ENCODE results near the gene EIPR1. TPM values are rescaled to one million over a fixed set of nuclear protein-coding genes. Genes with fewer than 3 reads are reported as not detected.

Gene EIPR1
- total RNA-seq, 1 experiment from 2014 or later, result 22.8 TPM

DNA sequence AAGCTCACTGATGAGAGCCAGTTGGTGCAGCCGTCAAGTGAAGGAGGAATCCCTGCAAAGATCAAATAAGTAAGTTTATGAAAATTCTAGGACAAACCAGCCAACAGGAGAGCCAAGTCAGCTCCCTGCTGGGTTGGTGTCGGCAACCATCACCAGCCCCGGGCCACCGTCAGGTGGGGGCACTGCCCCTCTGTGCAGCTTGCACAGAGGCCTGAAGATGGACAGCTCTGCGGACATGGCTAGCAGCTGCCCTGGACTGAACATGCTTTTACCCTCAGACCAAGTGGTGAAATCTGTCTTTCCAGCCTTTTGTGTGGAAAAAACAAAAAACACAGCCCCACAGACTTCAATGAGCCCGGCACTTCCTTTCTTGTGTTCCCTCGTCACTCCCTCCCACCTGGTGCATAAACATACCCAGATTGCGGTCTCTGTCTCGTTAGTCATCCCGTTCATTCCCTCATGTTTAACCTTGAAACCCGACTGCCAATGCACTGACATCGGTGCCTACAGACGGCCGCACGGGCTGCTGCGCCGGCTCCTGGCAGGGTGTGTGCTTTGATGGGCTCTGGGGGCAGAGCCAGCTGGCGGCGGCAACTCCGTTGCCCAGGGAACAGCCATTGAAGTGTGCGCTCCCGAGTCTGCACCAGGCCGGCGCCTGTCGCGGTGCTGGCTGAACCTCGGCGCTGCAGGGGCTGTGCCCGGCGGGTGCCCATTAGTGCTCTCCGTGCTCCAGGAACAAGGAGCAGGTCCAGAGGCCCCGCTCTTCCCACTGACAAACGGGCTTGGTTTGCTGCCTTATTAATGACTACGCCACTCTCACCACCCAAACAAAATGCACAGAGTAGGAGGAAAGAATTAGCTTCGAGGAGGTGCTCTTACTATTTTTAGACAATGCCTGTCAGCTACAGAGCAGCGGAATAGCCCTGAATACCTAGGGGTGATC, 95.3 kb downstream of the EIPR1 start:
- no peak overlapping the region for H3K4me3 Mint-ChIP-seq
- ChIA-PET CTCF (no interaction called here), POLR2A (no interaction called here)
- peaks cover 7% of the 10 kb centered on the region; the same call in 1 of the 2 replicates for H3K36me3 Mint-ChIP-seq
- H3K9me3 Mint-ChIP-seq, result peaks cover 4% of the 10 kb centered on the region
- DNase-seq (ENCODE audit: low spot score) (no peak), ATAC-seq (no peak)
- no peak overlapping the region for H3K27ac Mint-ChIP-seq
- H3K27me3 Mint-ChIP-seq (ENCODE audit: low read depth), result no peaks in the 10 kb centered on the region
- no peak for TF ChIP-seq MXD4 (CRISPR knock-in tag; IDR thresholded peaks at IDR 0.05; ENCODE audit: borderline replicate concordance)
- TF ChIP-seq, protein P1, sequence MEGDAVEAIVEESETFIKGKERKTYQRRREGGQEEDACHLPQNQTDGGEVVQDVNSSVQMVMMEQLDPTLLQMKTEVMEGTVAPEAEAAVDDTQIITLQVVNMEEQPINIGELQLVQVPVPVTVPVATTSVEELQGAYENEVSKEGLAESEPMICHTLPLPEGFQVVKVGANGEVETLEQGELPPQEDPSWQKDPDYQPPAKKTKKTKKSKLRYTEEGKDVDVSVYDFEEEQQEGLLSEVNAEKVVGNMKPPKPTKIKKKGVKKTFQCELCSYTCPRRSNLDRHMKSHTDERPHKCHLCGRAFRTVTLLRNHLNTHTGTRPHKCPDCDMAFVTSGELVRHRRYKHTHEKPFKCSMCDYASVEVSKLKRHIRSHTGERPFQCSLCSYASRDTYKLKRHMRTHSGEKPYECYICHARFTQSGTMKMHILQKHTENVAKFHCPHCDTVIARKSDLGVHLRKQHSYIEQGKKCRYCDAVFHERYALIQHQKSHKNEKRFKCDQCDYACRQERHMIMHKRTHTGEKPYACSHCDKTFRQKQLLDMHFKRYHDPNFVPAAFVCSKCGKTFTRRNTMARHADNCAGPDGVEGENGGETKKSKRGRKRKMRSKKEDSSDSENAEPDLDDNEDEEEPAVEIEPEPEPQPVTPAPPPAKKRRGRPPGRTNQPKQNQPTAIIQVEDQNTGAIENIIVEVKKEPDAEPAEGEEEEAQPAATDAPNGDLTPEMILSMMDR (IDR thresholded peaks at IDR 0.05), result no peak
- TF ChIP-seq PRRX2 (CRISPR knock-in tag; IDR thresholded peaks at IDR 0.05), result no peak
- TF ChIP-seq, protein P2, sequence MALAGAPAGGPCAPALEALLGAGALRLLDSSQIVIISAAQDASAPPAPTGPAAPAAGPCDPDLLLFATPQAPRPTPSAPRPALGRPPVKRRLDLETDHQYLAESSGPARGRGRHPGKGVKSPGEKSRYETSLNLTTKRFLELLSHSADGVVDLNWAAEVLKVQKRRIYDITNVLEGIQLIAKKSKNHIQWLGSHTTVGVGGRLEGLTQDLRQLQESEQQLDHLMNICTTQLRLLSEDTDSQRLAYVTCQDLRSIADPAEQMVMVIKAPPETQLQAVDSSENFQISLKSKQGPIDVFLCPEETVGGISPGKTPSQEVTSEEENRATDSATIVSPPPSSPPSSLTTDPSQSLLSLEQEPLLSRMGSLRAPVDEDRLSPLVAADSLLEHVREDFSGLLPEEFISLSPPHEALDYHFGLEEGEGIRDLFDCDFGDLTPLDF (CRISPR knock-in tag; IDR thresholded peaks at IDR 0.05), result no peak
- TF ChIP-seq ESRRA (CRISPR knock-in tag; IDR thresholded peaks at IDR 0.05; ENCODE audit: borderline replicate concordance), result no peak
- TF ChIP-seq ZNF396 (CRISPR knock-in tag; IDR thresholded peaks at IDR 0.05; ENCODE audit: borderline replicate concordance), result no peak
- no peak for TF ChIP-seq NR1H2 (CRISPR knock-in tag; IDR thresholded peaks at IDR 0.05)
- TF ChIP-seq, protein P3, sequence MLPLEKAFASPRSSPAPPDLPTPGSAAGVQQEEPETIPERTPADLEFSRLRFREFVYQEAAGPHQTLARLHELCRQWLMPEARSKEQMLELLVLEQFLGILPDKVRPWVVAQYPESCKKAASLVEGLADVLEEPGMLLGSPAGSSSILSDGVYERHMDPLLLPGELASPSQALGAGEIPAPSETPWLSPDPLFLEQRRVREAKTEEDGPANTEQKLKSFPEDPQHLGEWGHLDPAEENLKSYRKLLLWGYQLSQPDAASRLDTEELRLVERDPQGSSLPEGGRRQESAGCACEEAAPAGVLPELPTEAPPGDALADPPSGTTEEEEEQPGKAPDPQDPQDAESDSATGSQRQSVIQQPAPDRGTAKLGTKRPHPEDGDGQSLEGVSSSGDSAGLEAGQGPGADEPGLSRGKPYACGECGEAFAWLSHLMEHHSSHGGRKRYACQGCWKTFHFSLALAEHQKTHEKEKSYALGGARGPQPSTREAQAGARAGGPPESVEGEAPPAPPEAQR (CRISPR knock-in tag; IDR thresholded peaks at IDR 0.05), result no peak
- peaks cover 7% of the 10 kb centered on the region for H3K4me1 Mint-ChIP-seq

DNA sequence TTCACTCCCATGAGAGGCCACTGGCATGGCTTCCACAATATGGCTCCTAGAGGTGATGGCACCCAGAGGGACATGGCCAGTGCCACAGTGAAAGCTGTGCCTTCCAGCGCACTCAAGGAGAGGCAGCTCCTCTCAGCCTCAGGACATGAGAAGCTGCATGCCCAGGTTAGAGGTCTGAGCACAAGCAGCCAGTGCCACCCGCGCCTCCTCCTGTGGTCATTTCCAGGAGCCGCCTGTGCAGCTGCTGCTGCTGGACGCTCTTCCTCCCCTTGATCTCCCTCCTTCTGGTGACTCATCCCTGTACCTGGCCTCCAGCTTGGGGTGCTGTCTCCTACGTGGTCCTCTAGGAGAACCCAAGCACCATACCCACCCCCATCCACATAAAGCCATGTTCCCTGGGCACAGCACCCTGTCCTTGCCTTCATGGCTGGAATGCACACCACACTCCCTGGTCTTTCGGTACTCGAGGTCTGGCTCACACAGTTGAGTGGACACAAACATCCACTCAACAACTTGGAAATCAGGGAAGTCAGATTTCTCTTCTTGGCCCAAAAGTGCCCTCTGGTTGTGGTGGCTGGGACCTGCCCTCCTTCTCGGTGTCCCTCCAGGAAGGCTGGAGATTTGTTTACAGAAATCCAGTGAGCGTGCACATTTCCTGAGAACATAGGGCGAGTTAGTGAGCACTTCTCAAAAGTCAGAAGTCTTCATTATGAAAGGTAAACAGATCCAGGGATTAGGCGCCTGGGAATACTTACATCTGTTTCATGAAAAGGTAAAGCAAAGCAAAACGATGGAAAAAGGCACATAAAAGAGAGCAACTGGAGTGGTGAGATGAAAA, 96.7 kb downstream of the EIPR1 start:
- ATAC-seq (no peak), DNase-seq (ENCODE audit: low spot score) (no peak)
- ChIA-PET CTCF (no interaction called here), POLR2A (no interaction called here)
- Mint-ChIP-seq H3K4me1 (peaks cover 10% of the 10 kb centered on the region), H3K9me3 (peaks cover 5% of the 10 kb centered on the region), H3K36me3 (0 out of 2 replicates have a peak, but pooled peaks cover 6% of the 10 kb centered on the region), H3K27ac (no peak overlapping the region), H3K27me3 (ENCODE audit: low read depth) (no peaks in the 10 kb centered on the region), H3K4me3 (no peak overlapping the region)
- no peak for TF ChIP-seq ZNF423 (CRISPR knock-in tag; IDR thresholded peaks at IDR 0.05)
- no peak for TF ChIP-seq TP53 (CRISPR knock-in tag; IDR thresholded peaks at IDR 0.05)
- TF ChIP-seq, protein P4, sequence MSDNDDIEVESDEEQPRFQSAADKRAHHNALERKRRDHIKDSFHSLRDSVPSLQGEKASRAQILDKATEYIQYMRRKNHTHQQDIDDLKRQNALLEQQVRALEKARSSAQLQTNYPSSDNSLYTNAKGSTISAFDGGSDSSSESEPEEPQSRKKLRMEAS (CRISPR knock-in tag; IDR thresholded peaks at IDR 0.05), result no peak
- no peak for TF ChIP-seq KAT7 (CRISPR knock-in tag; IDR thresholded peaks at IDR 0.05; ENCODE audit: borderline replicate concordance)
- no peak for TF ChIP-seq ZNF317 (CRISPR knock-in tag; IDR thresholded peaks at IDR 0.05; ENCODE audit: borderline replicate concordance, low read depth)
- TF ChIP-seq NFYB (CRISPR knock-in tag; conservative IDR thresholded peaks at IDR 0.05; ENCODE audit: low read depth), result no peak
- TF ChIP-seq, protein P5, sequence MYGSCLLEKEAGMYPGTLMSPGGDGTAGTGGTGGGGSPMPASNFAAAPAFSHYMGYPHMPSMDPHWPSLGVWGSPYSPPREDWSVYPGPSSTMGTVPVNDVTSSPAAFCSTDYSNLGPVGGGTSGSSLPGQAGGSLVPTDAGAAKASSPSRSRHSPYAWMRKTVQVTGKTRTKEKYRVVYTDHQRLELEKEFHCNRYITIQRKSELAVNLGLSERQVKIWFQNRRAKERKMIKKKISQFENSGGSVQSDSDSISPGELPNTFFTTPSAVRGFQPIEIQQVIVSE (CRISPR knock-in tag; IDR thresholded peaks at IDR 0.05; ENCODE audit: borderline replicate concordance), result no peak
- no peak for TF ChIP-seq RORB (CRISPR knock-in tag; IDR thresholded peaks at IDR 0.05)
- TF ChIP-seq, protein P6, sequence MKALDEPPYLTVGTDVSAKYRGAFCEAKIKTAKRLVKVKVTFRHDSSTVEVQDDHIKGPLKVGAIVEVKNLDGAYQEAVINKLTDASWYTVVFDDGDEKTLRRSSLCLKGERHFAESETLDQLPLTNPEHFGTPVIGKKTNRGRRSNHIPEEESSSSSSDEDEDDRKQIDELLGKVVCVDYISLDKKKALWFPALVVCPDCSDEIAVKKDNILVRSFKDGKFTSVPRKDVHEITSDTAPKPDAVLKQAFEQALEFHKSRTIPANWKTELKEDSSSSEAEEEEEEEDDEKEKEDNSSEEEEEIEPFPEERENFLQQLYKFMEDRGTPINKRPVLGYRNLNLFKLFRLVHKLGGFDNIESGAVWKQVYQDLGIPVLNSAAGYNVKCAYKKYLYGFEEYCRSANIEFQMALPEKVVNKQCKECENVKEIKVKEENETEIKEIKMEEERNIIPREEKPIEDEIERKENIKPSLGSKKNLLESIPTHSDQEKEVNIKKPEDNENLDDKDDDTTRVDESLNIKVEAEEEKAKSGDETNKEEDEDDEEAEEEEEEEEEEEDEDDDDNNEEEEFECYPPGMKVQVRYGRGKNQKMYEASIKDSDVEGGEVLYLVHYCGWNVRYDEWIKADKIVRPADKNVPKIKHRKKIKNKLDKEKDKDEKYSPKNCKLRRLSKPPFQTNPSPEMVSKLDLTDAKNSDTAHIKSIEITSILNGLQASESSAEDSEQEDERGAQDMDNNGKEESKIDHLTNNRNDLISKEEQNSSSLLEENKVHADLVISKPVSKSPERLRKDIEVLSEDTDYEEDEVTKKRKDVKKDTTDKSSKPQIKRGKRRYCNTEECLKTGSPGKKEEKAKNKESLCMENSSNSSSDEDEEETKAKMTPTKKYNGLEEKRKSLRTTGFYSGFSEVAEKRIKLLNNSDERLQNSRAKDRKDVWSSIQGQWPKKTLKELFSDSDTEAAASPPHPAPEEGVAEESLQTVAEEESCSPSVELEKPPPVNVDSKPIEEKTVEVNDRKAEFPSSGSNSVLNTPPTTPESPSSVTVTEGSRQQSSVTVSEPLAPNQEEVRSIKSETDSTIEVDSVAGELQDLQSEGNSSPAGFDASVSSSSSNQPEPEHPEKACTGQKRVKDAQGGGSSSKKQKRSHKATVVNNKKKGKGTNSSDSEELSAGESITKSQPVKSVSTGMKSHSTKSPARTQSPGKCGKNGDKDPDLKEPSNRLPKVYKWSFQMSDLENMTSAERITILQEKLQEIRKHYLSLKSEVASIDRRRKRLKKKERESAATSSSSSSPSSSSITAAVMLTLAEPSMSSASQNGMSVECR (CRISPR knock-in tag; IDR thresholded peaks at IDR 0.05; ENCODE audit: borderline replicate concordance), result no peak
- TF ChIP-seq, protein P7, sequence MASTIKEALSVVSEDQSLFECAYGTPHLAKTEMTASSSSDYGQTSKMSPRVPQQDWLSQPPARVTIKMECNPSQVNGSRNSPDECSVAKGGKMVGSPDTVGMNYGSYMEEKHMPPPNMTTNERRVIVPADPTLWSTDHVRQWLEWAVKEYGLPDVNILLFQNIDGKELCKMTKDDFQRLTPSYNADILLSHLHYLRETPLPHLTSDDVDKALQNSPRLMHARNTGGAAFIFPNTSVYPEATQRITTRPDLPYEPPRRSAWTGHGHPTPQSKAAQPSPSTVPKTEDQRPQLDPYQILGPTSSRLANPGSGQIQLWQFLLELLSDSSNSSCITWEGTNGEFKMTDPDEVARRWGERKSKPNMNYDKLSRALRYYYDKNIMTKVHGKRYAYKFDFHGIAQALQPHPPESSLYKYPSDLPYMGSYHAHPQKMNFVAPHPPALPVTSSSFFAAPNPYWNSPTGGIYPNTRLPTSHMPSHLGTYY (CRISPR knock-in tag; IDR thresholded peaks at IDR 0.05), result no peak
- TF ChIP-seq CREB1 (CRISPR knock-in tag; IDR thresholded peaks at IDR 0.05), result no peak
- TF ChIP-seq TCF7 (CRISPR knock-in tag; IDR thresholded peaks at IDR 0.05; ENCODE audit: low read depth), result no peak
- TF ChIP-seq ZNF396 (CRISPR knock-in tag; IDR thresholded peaks at IDR 0.05; ENCODE audit: borderline replicate concordance), result no peak
